Lower lobe of right lung (tissue), 2 donors: ENCODE results near the gene NUDT16. TPM values are rescaled to one million over a fixed set of nuclear protein-coding genes. Genes with fewer than 3 reads are reported as not detected.

Experiments
- ATAC-seq, 2 donors: fragments of 200-7000 bp; cut with Tn5 transposase; one replicate each; pipeline ENCODE4 v1.9.1; 2020 to 2022; ENCODE audit warnings: mild to moderate bottlenecking in 2 of 2, moderate library complexity in 2 of 2
- DNase-seq: peaks from one replicate; pipeline ENCODE4 v3.0.0-alpha.2; 2020
- H3K27ac ChIP-seq: fragments of 200-600 bp; one replicate; pipeline ENCODE4 v1.8.0; 2022
- H3K27me3 ChIP-seq: fragments of 200-600 bp; one replicate; pipeline ENCODE4 v1.8.0; 2022; ENCODE audit warnings: low read depth
- H3K36me3 ChIP-seq: fragments of 200-600 bp; one replicate; pipeline ENCODE4 v1.8.0; 2022; ENCODE audit warnings: mild to moderate bottlenecking
- H3K4me1 ChIP-seq: fragments of 200-600 bp; one replicate; pipeline ENCODE4 v1.8.0; 2022
- H3K4me3 ChIP-seq: fragments of 200-600 bp; one replicate; pipeline ENCODE4 v1.8.0; 2022; ENCODE audit warnings: mild to moderate bottlenecking
- H3K9me3 ChIP-seq: fragments of 200-600 bp; one replicate; pipeline ENCODE4 v1.8.0; 2022
- intact Hi-C: fragments of 100-400 bp; cut with DNase I; formaldehyde crosslinking; loops from one replicate; pipeline ENCODE4 v1.11.0; 2022
- total RNA-seq: library from RNA; stranded (reverse); fragmentation: NEBNext Ultra II Directional; extraction: Animal tissue kit (Norgen Biotek cat#: 25700); gene quantifications from one replicate; pipeline ENCODE4 v1.2.1, GENCODE V29; 2021
- TF ChIP-seq, protein P1 (sequence below): fragments of 200-600 bp; IDR thresholded peaks from one replicate; pipeline ENCODE4 v1.8.0; 2022; ENCODE audit warnings: antibody characterized with exemption, mild to moderate bottlenecking
- donor health status: DM: no; HTN: yes; CAD: no; lungs with severe emphysema.

The NUDT16 gene
- total RNA-seq, 1 donor from 2014 or later, result 38.7 TPM

DNA sequence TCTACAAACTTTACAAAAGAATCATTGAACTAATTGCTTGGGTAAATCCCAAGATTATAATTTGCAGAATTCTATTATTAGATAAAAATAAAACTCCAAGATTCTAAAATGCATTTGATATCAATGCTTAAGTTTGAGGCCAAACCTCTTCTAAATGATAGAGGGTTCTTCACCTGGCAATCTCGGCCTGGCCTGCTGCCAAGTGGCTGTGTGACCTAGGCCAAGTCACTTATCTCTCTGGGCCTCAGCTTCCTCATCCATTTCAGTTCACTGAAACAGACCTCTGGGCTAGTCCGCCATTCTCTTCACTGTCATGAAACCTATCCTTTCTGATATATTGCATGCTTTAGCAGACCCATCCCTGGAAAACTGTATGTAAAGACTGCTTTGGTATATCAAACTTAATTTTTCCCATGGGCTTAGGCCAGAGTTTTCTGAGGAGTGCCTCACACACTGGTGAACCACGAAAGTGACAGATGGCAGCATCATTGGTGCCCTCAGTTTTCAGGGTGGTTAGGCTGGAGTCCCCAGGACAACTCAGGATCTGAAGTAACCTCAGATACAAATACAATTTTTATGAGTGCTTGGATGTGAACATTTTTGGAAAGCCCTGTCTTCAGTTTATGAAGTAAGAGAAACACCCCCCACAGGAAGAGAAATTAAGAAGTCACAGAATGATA, 21.8 kb downstream of the NUDT16 start:
- intact Hi-C loops, result no loop called here

DNA sequence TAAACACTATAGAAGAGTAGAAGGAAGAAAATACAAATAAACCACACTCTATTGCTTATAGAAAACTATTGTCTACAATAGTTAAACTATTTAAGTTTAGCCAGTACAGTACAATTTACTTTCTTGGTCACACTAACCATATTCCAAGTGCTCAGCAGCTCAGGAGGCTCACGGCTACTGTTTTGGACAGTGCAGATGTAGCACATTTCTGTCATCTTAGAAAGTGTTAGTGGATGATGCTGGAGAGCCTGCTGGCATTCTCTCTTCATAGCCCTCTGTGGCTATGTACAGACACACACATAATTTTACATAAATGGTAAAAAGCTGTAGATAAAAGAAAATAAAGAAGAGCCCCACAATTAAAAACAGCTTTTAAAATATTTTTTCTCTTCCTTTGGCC, 23.8 kb downstream of the NUDT16 start:
- Histone ChIP-seq H3K4me1 (no peaks in the 10 kb centered on the region), H3K9me3 (peaks cover 7% of the 10 kb centered on the region), H3K27me3 (no peaks in the 10 kb centered on the region), H3K27ac (no peak overlapping the region), H3K36me3 (no peaks in the 10 kb centered on the region), H3K4me3 (no peak overlapping the region)
- intact Hi-C loops, result no loop called here
- ATAC-seq (no peak), DNase-seq (no peak)
- TF ChIP-seq, protein P1, sequence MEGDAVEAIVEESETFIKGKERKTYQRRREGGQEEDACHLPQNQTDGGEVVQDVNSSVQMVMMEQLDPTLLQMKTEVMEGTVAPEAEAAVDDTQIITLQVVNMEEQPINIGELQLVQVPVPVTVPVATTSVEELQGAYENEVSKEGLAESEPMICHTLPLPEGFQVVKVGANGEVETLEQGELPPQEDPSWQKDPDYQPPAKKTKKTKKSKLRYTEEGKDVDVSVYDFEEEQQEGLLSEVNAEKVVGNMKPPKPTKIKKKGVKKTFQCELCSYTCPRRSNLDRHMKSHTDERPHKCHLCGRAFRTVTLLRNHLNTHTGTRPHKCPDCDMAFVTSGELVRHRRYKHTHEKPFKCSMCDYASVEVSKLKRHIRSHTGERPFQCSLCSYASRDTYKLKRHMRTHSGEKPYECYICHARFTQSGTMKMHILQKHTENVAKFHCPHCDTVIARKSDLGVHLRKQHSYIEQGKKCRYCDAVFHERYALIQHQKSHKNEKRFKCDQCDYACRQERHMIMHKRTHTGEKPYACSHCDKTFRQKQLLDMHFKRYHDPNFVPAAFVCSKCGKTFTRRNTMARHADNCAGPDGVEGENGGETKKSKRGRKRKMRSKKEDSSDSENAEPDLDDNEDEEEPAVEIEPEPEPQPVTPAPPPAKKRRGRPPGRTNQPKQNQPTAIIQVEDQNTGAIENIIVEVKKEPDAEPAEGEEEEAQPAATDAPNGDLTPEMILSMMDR, result no peak

More for the DNA sequence above, 21.8 kb downstream of the NUDT16 start:
- Histone ChIP-seq H3K27me3 (no peaks in the 10 kb centered on the region), H3K4me3 (no peak overlapping the region), H3K4me1 (no peaks in the 10 kb centered on the region), H3K27ac (no peak overlapping the region), H3K9me3 (peaks cover 7% of the 10 kb centered on the region), H3K36me3 (no peaks in the 10 kb centered on the region)
- TF ChIP-seq, protein P1, result no peak
- no peak for DNase-seq
- ATAC-seq, result no peak

DNA sequence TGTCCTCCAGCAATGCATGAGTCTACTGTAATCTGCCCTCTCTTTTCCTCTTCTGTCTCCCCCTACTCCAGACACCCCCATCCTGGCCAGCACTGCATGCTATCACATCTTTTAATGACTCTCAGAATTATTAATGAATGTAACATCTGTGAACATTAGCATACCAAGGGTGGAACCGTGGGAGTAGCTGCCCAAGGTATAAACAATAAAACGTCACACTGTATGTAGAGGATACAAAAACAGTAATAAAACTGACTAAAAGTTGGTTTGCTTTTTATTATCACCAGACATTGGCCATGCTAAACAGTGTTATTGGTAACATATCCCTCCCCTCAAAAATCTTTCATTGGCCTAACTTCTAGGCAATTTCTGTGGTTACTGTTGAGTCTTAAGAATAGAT, 24.7 kb downstream of the NUDT16 start:
- no peak for ATAC-seq
- no peak for DNase-seq
- TF ChIP-seq, protein P1, result no peak
- Histone ChIP-seq H3K4me1 (no peaks in the 10 kb centered on the region), H3K4me3 (no peak overlapping the region), H3K27me3 (no peaks in the 10 kb centered on the region), H3K36me3 (no peaks in the 10 kb centered on the region), H3K9me3 (peaks cover 7% of the 10 kb centered on the region), H3K27ac (no peak overlapping the region)
- intact Hi-C loops, result no loop called here

DNA sequence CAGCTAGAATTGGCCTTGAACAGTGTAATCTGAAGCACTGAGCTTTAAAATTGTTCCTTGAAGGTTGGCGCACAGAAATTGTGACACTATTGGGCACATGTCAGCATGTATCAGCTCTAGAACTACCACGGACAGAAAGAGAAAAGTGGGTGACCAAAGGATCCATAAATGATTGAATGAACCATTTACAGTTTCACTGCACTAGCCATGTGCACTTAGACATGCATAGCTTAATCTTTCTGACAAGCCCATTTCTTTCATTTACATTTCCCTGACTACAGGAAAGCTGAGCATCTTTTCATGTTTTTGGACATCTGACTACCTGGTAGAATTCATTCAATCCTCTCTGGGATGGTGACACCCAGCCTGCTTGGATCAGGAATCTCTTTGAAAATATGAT, 36.2 kb downstream of the NUDT16 start:
- H3K4me1 ChIP-seq, result no peaks in the 10 kb centered on the region
- H3K27ac ChIP-seq, result no peak overlapping the region
- DNase-seq (no peak), ATAC-seq (no peak)
- no peaks in the 10 kb centered on the region for H3K27me3 ChIP-seq
- H3K9me3 ChIP-seq, result no peaks in the 10 kb centered on the region
- TF ChIP-seq, protein P1, result no peak
- no peaks in the 10 kb centered on the region for H3K36me3 ChIP-seq
- intact Hi-C loops, result no loop called here
- no peak overlapping the region for H3K4me3 ChIP-seq

DNA sequence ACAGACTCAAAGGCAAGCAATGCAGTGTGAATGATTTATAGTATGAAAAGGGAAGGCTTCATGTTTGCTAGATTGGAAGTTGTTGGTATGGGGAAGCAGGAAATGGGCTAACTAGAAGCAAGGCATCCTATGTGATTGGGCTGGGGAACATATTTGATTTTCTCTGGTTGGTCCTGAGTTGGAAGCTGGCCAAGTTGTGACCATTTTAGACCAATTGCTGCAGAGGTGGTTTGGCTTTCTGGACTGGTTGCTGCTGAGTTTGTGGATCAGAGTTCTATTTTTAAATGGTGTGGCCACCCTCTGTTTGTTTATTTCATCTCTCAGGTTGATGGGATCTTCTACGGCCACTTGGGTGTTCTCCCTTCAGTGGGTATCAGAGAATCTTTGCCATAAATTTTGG, 39.7 kb downstream of the NUDT16 start:
- intact Hi-C loops, result no loop called here
- TF ChIP-seq, protein P1, result no peak
- Histone ChIP-seq H3K27me3 (no peaks in the 10 kb centered on the region), H3K4me3 (no peak overlapping the region), H3K36me3 (no peaks in the 10 kb centered on the region), H3K4me1 (no peaks in the 10 kb centered on the region), H3K9me3 (no peaks in the 10 kb centered on the region), H3K27ac (no peak overlapping the region)
- no peak for DNase-seq
- no peak for ATAC-seq
